Adipocyte (in vitro differentiated cells): ENCODE results near the gene VSTM2L.

ENCODE experiments used
- DNase-seq: peaks from one replicate; pipeline ENCODE4 v3.0.0-alpha.2; 2015; ENCODE audit warnings: low read depth
- H3K27me3 ChIP-seq: replicated peaks from 2 replicates; pipeline ENCODE4 v1.7.0; 2013; ENCODE audit warnings: mild to moderate bottlenecking, low read length, moderate library complexity; ENCODE audit not compliant: control insufficient read depth, insufficient read depth
- H3K36me3 ChIP-seq: 2 replicates; pipeline ENCODE4 v1.7.0; 2013; ENCODE audit warnings: low read length, mild to moderate bottlenecking, moderate library complexity; ENCODE audit not compliant: control insufficient read depth, insufficient read depth, severe bottlenecking
- H3K4me1 ChIP-seq: 2 replicates; pipeline ENCODE4 v1.7.0; 2013; ENCODE audit warnings: mild to moderate bottlenecking, low read length, moderate library complexity; ENCODE audit not compliant: control insufficient read depth, insufficient read depth
- H3K4me3 ChIP-seq: 2 replicates; pipeline ENCODE4 v1.7.0; 2013; ENCODE audit warnings: mild to moderate bottlenecking, low read length, moderate library complexity
- H3K9ac ChIP-seq: 2 replicates; pipeline ENCODE4 v1.7.0; 2013; ENCODE audit warnings: mild to moderate bottlenecking, low read length, moderate library complexity
- H3K9me3 ChIP-seq: 2 replicates; pipeline ENCODE4 v1.7.0; 2013; ENCODE audit warnings: mild to moderate bottlenecking, low read length, moderate library complexity; ENCODE audit not compliant: control insufficient read depth

Gene VSTM2L

GRCh38 chr20:37914672-37915433, 11.9 kb downstream of the VSTM2L start:
- peak; percentile 13 for DNase-seq
- peak overlapping the region; percentile 35 for H3K9ac ChIP-seq
- H3K27me3 ChIP-seq: peaks cover 85% of the 10 kb centered on the region
- H3K36me3 ChIP-seq: no peaks in the 10 kb centered on the region
- no peaks in the 10 kb centered on the region for H3K4me1 ChIP-seq
- peak overlapping the region; percentile 61 for H3K4me3 ChIP-seq
- no peaks in the 10 kb centered on the region for H3K9me3 ChIP-seq

DNA sequence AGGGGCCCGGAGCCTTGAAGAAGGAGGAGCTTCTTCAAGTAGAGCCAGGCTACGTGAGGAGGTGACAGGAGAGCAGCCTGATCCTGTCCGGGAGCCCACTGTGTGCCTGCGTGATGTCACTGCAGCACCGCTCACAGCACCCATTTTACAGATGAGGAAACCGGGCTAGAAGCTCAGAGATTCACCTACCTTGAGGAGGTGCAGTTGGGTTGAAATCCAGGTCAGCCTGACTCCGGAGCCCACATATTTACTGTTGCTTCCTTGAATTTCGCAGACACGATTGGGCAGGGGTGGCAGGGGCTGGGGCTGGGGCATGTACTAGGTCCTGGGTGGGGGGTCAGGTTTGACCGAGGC, 12.5 kb downstream of the VSTM2L start:
- H3K9me3 ChIP-seq: no peaks in the 10 kb centered on the region
- H3K4me3 ChIP-seq: no peak overlapping the region
- H3K4me1 ChIP-seq: no peaks in the 10 kb centered on the region
- no peak overlapping the region for H3K9ac ChIP-seq
- H3K36me3 ChIP-seq: no peaks in the 10 kb centered on the region
- H3K27me3 ChIP-seq: peaks cover 87% of the 10 kb centered on the region
- DNase-seq: no peak

DNA sequence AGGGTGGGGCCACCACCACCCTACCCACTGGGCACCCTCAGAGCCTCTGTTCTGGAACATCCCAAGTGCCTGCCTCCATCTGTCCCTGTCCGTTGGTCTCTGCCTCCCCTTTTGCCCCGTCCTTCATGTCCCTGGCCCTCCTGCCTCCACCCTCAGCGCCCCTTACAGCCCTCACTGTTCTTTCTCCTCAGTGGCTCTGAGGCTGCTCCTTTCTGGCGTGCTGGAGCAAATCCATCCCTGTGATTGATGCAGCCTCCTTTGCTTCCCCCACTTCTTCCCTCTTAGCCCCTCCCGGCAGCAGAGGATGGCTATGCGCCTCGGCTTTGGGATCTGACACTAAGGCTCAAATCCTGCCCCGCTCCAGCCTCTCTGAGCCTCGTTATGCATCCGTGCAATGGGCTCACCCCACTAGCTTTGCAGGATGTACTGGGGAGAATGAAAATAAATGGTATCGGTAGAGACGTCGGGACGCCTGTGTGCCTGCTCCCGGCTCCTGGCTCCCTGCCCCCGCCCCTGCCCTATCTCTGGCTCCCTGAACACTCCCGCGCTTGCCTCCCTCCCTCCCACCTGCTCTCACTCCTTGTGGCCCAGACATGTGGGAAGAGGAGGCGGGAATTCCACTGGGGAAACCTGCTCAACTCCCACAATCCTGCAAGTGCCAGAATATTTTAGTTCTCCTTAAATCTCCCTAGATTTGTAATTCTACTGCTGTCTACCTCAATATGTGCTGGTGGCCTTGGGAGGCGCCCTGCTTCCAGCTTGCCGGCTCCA, 13.1 kb downstream of the VSTM2L start:
- no peak overlapping the region for H3K4me3 ChIP-seq
- no peak overlapping the region for H3K9ac ChIP-seq
- H3K4me1 ChIP-seq: no peaks in the 10 kb centered on the region
- no peaks in the 10 kb centered on the region for H3K36me3 ChIP-seq
- DNase-seq: no peak
- peaks cover 85% of the 10 kb centered on the region for H3K27me3 ChIP-seq
- no peaks in the 10 kb centered on the region for H3K9me3 ChIP-seq

DNA sequence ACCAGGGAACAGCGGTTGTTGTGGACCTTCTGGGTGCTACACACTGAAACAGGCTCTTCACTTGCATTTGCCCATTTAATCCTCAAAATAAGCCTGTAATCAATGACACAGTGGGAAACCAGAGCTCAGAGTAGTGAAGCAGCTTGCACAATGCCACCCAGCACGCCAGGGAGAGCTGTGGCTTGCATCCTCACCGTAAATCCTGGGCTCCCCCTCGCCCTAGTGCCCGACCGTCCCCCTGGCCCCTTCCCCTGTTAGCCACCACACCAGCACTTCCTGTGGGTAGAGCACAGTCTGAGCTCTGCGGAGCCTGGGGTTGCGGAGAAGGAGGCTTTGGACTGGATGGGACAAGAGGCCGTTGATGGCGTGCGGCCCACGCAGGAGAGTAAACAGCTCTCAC, 14.5 kb downstream of the VSTM2L start:
- Histone ChIP-seq H3K4me1 (no peaks in the 10 kb centered on the region), H3K9ac (no peak overlapping the region), H3K4me3 (no peak overlapping the region), H3K9me3 (no peaks in the 10 kb centered on the region), H3K36me3 (no peaks in the 10 kb centered on the region), H3K27me3 (peaks cover 79% of the 10 kb centered on the region)
- DNase-seq: no peak

DNA sequence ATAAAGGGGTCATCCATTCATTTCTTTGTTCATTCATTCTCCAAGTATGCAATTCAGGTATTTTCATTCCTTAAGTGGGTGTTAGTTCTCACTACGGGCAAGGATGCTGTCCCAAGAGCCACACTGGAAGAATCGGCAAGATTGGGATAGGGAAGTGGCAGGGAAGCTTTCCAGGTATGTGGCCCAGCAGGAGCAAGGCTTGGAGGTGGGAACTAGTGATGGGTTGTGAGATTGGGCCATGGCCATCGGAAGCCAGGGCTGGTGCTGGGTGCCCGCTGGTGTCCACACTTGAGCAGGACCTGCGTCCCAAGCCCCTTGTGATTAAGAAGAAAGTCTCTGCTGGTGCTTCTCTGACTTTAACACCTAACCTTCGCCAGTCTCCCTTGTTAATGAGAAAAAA, 15.1 kb downstream of the VSTM2L start:
- no peak overlapping the region for H3K4me3 ChIP-seq
- no peaks in the 10 kb centered on the region for H3K36me3 ChIP-seq
- DNase-seq: no peak
- no peak overlapping the region for H3K9ac ChIP-seq
- peaks cover 79% of the 10 kb centered on the region for H3K27me3 ChIP-seq
- no peaks in the 10 kb centered on the region for H3K9me3 ChIP-seq
- H3K4me1 ChIP-seq: no peaks in the 10 kb centered on the region

DNA sequence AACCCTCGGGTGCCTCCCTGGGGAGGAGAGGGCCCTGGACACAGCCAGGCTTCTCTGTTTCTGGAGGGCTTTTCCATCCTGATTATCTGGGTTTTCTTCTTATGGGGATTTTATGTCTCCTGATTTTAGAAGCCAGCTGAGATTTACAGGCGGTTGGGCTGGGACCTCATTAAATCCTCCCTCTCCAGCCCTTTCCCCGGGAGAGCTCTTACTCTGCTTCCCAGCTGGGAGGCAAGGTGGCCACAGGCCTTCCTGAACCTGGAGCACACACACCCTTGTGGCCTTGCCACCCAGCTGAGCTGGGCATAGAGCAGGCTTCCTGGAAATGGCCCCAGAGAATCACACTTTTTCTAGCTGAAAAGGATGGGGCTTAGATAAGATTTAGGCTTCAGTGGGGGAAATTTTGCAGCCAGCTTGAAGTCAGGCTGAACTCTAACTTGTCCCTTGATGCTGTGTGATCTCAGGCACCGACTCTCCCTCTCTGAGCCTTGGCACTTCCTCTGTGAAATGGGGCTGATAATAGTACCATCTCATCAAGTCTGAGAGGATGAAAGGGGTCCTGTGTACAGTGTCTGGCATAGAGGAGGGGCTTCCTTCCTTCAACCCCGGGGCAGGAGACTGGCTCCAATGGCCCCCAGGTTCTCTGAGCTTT, 16.6 kb downstream of the VSTM2L start:
- Histone ChIP-seq H3K27me3 (peaks cover 75% of the 10 kb centered on the region), H3K4me3 (no peak overlapping the region), H3K9ac (no peak overlapping the region)

GRCh38 chr20:37920270-37920669, 17.3 kb downstream of the VSTM2L start:
- no peak for DNase-seq
- no peak overlapping the region for H3K4me3 ChIP-seq
- H3K27me3 ChIP-seq: peaks cover 76% of the 10 kb centered on the region
- no peaks in the 10 kb centered on the region for H3K9me3 ChIP-seq
- H3K4me1 ChIP-seq: no peaks in the 10 kb centered on the region
- no peak overlapping the region for H3K9ac ChIP-seq
- H3K36me3 ChIP-seq: no peaks in the 10 kb centered on the region

More for the DNA sequence above, 16.6 kb downstream of the VSTM2L start:
- no peak for DNase-seq
- Histone ChIP-seq H3K36me3 (no peaks in the 10 kb centered on the region), H3K9me3 (no peaks in the 10 kb centered on the region), H3K4me1 (no peaks in the 10 kb centered on the region)

DNA sequence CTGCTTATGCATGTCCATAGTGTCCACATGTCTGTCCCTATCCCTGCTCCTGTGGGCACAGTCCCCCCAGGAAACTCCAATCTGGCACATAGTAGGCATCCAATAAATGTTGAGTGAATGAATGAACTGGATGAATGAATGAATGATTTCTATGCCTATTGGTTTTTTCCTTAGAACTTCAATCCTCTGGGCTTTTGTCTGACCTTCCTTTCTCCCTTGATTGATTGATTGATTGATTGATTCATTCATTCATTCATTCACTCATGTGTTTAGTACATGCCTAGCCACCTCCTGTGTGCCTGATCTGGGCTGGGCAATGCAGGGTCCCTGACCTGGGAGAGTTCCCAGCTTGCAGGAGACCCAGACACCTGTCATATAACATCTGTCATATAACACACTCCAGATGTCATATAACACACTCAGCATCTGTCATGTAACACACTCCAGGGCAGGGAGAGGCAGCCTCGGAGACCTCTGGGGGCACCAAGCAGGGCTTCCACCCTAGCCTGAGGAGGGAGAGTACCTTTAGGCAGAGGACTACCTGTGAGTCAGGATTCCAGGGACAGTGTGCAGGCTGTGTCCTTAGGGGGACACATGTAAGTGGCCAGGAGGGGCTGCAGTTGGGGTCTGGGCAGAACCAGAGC, 17.9 kb downstream of the VSTM2L start:
- peaks cover 72% of the 10 kb centered on the region for H3K27me3 ChIP-seq
- no peaks in the 10 kb centered on the region for H3K4me1 ChIP-seq
- H3K4me3 ChIP-seq: no peak overlapping the region
- no peak overlapping the region for H3K9ac ChIP-seq
- H3K36me3 ChIP-seq: no peaks in the 10 kb centered on the region
- no peaks in the 10 kb centered on the region for H3K9me3 ChIP-seq
- no peak for DNase-seq

GRCh38 chr20:37921341-37921929, 18.5 kb downstream of the VSTM2L start:
- DNase-seq: no peak
- H3K4me1 ChIP-seq: no peaks in the 10 kb centered on the region
- H3K27me3 ChIP-seq: peaks cover 66% of the 10 kb centered on the region
- H3K36me3 ChIP-seq: no peaks in the 10 kb centered on the region
- no peak overlapping the region for H3K9ac ChIP-seq
- H3K9me3 ChIP-seq: no peaks in the 10 kb centered on the region
- no peak overlapping the region for H3K4me3 ChIP-seq

DNA sequence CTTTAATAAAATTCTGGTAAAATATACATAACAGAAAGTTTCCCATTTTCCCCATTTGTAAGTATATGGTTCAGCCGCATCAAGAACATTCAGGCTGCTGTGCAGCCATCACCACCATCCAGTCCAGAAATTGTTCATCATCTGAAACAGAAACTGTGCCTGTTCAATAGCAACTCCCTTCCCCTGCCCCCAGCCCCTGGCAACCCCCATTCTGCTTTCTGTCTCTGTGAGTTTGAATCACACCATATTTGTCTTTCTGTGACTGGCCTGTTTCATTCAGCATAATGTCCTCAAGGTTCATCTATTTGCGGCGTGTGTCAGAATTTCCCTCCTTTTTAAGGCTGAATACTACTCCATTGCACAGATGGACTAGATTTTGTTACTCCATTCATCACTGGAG, 19.1 kb downstream of the VSTM2L start:
- H3K9me3 ChIP-seq: no peaks in the 10 kb centered on the region
- no peak overlapping the region for H3K9ac ChIP-seq
- no peaks in the 10 kb centered on the region for H3K36me3 ChIP-seq
- no peaks in the 10 kb centered on the region for H3K4me1 ChIP-seq
- DNase-seq: no peak
- H3K4me3 ChIP-seq: no peak overlapping the region
- peaks cover 61% of the 10 kb centered on the region for H3K27me3 ChIP-seq
